ENCODE measurements around the gene TMEM117. TPM values are rescaled to one million over a fixed set of nuclear protein-coding genes. Genes with fewer than 3 reads are reported as not detected.

TMEM117 gene
- total RNA-seq, 2 donors from 2014 or later, result 7.3 to 30.8 TPM

GRCh38 chr12:43896496-43896895 lies 60.6 kb downstream of the TMEM117 start:
- no peak for DNase-seq (ENCODE audit: low spot score)
- H3K36me3 ChIP-seq, result no peaks in the 10 kb centered on the region
- no peaks in the 10 kb centered on the region for H3K9me3 ChIP-seq
- no peaks in the 10 kb centered on the region for H3K27me3 ChIP-seq (replicated peaks; ENCODE audit: insufficient read depth)
- no peak overlapping the region for H3K27ac ChIP-seq
- H3K4me1 ChIP-seq (ENCODE audit: control insufficient read depth in 1 of 2, low read depth in 2 of 2), result no peaks in the 10 kb centered on the region
- TF ChIP-seq CTCF (IDR thresholded peaks at IDR 0.05), result no peak
- H3K4me3 ChIP-seq, result no peak overlapping the region
- no peak for ATAC-seq (ENCODE audit: insufficient number of reproducible peaks, low FRiP score, low read depth)

GRCh38 chr12:43898474-43898873 lies 62.6 kb downstream of the TMEM117 start:
- H3K9me3 ChIP-seq, result no peaks in the 10 kb centered on the region
- H3K27me3 ChIP-seq (replicated peaks; ENCODE audit: insufficient read depth), result no peaks in the 10 kb centered on the region
- H3K4me1 ChIP-seq (ENCODE audit: control insufficient read depth in 1 of 2, low read depth in 2 of 2), result no peaks in the 10 kb centered on the region
- TF ChIP-seq CTCF (IDR thresholded peaks at IDR 0.05), result no peak
- DNase-seq (ENCODE audit: low spot score) (no peak), ATAC-seq (ENCODE audit: insufficient number of reproducible peaks, low FRiP score, low read depth) (no peak)
- H3K27ac ChIP-seq, result no peak overlapping the region
- H3K36me3 ChIP-seq, result no peaks in the 10 kb centered on the region
- no peak overlapping the region for H3K4me3 ChIP-seq

GRCh38 chr12:43899574-43899973 lies 63.7 kb downstream of the TMEM117 start:
- H3K4me3 ChIP-seq, result no peak overlapping the region
- DNase-seq (ENCODE audit: low spot score) (no peak), ATAC-seq (ENCODE audit: insufficient number of reproducible peaks, low FRiP score, low read depth) (no peak)
- TF ChIP-seq CTCF (IDR thresholded peaks at IDR 0.05), result no peak
- H3K36me3 ChIP-seq, result no peaks in the 10 kb centered on the region
- no peak overlapping the region for H3K27ac ChIP-seq
- H3K4me1 ChIP-seq (ENCODE audit: control insufficient read depth in 1 of 2, low read depth in 2 of 2), result no peaks in the 10 kb centered on the region
- no peaks in the 10 kb centered on the region for H3K27me3 ChIP-seq (replicated peaks; ENCODE audit: insufficient read depth)
- no peaks in the 10 kb centered on the region for H3K9me3 ChIP-seq

GRCh38 chr12:43903686-43904085 lies 67.8 kb downstream of the TMEM117 start:
- no peaks in the 10 kb centered on the region for H3K27me3 ChIP-seq (replicated peaks; ENCODE audit: insufficient read depth)
- no peak for TF ChIP-seq CTCF (IDR thresholded peaks at IDR 0.05)
- no peaks in the 10 kb centered on the region for H3K4me1 ChIP-seq (ENCODE audit: control insufficient read depth in 1 of 2, low read depth in 2 of 2)
- DNase-seq (ENCODE audit: low spot score) (no peak), ATAC-seq (ENCODE audit: insufficient number of reproducible peaks, low FRiP score, low read depth) (no peak)
- no peak overlapping the region for H3K4me3 ChIP-seq
- no peaks in the 10 kb centered on the region for H3K36me3 ChIP-seq
- H3K27ac ChIP-seq, result no peak overlapping the region
- H3K9me3 ChIP-seq, result no peaks in the 10 kb centered on the region

GRCh38 chr12:43912859-43913258 lies 77.0 kb downstream of the TMEM117 start:
- no peak for DNase-seq (ENCODE audit: low spot score)
- no peaks in the 10 kb centered on the region for H3K27me3 ChIP-seq (replicated peaks; ENCODE audit: insufficient read depth)

More at GRCh38 chr12:43912859-43913258, 77.0 kb downstream of the TMEM117 start:
- no peak overlapping the region for H3K4me3 ChIP-seq
- no peaks in the 10 kb centered on the region for H3K4me1 ChIP-seq (ENCODE audit: control insufficient read depth in 1 of 2, low read depth in 2 of 2)
- H3K36me3 ChIP-seq, result no peaks in the 10 kb centered on the region
- H3K9me3 ChIP-seq, result no peaks in the 10 kb centered on the region
- TF ChIP-seq CTCF (IDR thresholded peaks at IDR 0.05), result no peak
- no peak overlapping the region for H3K27ac ChIP-seq
- ATAC-seq (ENCODE audit: insufficient number of reproducible peaks, low FRiP score, low read depth), result no peak
